ENCODE measurements around the gene IQSEC1. TPM values are rescaled to one million over a fixed set of nuclear protein-coding genes. Genes with fewer than 3 reads are reported as not detected.

IQSEC1 gene
- total and polyA plus RNA-seq, 10 of the 15 experiments (the other 5 are each of a cell fraction or from before 2014, with no cell fraction given), result 0.92 to 55.2 (median 8.5) TPM

DNA sequence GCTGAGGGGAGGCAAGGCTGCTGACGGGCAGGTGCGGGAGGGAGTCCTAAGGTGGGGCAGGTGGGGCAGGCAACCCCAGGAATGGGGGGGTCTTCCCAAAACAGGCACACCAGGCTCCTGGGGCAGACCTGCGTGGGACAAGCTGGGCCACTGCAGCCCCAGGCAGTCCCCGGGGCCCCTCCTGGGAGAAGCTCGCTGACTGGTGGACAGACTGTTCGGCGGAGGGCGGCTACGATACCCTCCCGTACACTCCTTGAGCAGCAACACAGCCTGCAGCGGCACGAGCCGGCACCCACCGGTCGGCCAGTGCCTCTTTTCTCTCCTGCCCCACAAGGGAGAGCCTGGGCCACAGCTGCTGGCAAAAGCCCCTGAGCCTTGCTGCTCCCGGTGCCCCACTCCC is 165.9 kb downstream of the IQSEC1 start:
- Histone ChIP-seq H3K27me3 (replicated peaks in 1 of 2; ENCODE audit: control insufficient read depth in 2 of 2, insufficient read depth in 2 of 2, low read length in 1 of 2) (no peaks in the 10 kb centered on the region), H3K9ac (ENCODE audit: control insufficient read depth, insufficient read depth, low read length) (no peak overlapping the region), H4K20me1 (ENCODE audit: control insufficient read depth, insufficient read depth) (no peaks in the 10 kb centered on the region), H3K9me3 (replicated peaks; ENCODE audit: control insufficient read depth, insufficient read depth, low read length) (no peaks in the 10 kb centered on the region), H3K4me1 (ENCODE audit: control insufficient read depth, insufficient read depth, low read length) (no peaks in the 10 kb centered on the region), H2AFZ (ENCODE audit: control insufficient read depth, low read depth, low read length) (no peak overlapping the region), H3K36me3 (ENCODE audit: control insufficient read depth in 2 of 2, insufficient read depth in 2 of 2, low read length in 1 of 2) (peaks cover 16 to 46% of the 10 kb centered on the region in 2 experiments; a peak in 3 of 4 replicates), H3K79me2 (ENCODE audit: control insufficient read depth, insufficient read depth, low read length) (no peaks in the 10 kb centered on the region), H3K27ac (ENCODE audit: control insufficient read depth, insufficient read depth) (no peak overlapping the region), H3K4me2 (ENCODE audit: control insufficient read depth, insufficient read depth) (no peak overlapping the region), H3K4me3 (no peak overlapping the region)
- BruUV-seq (replicated peaks), result no TSS peak
- POLR2A ChIA-PET, result no interaction called here
- in situ Hi-C loops (cut with MboI) (no loop called here), intact Hi-C loops (cut with micrococcal nuclease; ENCODE audit: unreplicated experiment) (no loop called here)
- 85% methylated on average over 16 of the region's 16 CpGs for WGBS (ENCODE audit: insufficient coverage, insufficient replicate concordance, low lambda C conversion rate, missing lambda C conversion rate)
- DNase-seq (ENCODE audit: low read depth, low spot score) (no peak), ATAC-seq (no peak), FAIRE-seq (no peak)
- CTCF ChIA-PET, result interaction anchor here (0.5 to 1.0 kb wide), 2 partner anchors 15 to 506 kb away, joined by 3 read pairs; no protein-coding TSS in a partner anchor
- RAD21 ChIA-PET (ENCODE audit: unreplicated experiment), result no interaction called here
- SMC1A ChIA-PET (ENCODE audit: uncharacterized antibody, unreplicated experiment), result no interaction called here
- TF ChIP-seq CHD1 (IDR thresholded peaks at IDR 0.05; ENCODE audit: low read depth, low read length), result no peak
- no peak for TF ChIP-seq TCF12 (IDR thresholded peaks at IDR 0.05; ENCODE audit: low read depth, low read length)
- TF ChIP-seq SREBF2 (IDR thresholded peaks at IDR 0.05; ENCODE audit: low read length), result no peak
- TF ChIP-seq HDAC2 (IDR thresholded peaks at IDR 0.05), result no peak
- TF ChIP-seq MYB (IDR thresholded peaks at IDR 0.05; ENCODE audit: borderline replicate concordance, low read depth, low read length), result no peak
- no peak for TF ChIP-seq DPF2 (IDR thresholded peaks at IDR 0.05)
- TF ChIP-seq RBBP5 (conservative IDR thresholded peaks at IDR 0.05), result no peak
- TF ChIP-seq, protein P1, sequence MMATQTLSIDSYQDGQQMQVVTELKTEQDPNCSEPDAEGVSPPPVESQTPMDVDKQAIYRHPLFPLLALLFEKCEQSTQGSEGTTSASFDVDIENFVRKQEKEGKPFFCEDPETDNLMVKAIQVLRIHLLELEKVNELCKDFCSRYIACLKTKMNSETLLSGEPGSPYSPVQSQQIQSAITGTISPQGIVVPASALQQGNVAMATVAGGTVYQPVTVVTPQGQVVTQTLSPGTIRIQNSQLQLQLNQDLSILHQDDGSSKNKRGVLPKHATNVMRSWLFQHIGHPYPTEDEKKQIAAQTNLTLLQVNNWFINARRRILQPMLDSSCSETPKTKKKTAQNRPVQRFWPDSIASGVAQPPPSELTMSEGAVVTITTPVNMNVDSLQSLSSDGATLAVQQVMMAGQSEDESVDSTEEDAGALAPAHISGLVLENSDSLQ (IDR thresholded peaks at IDR 0.05), result no peak
- no peak for TF ChIP-seq SMC3 (IDR thresholded peaks at IDR 0.05; ENCODE audit: borderline replicate concordance, low read length)
- TF ChIP-seq, protein P2, sequence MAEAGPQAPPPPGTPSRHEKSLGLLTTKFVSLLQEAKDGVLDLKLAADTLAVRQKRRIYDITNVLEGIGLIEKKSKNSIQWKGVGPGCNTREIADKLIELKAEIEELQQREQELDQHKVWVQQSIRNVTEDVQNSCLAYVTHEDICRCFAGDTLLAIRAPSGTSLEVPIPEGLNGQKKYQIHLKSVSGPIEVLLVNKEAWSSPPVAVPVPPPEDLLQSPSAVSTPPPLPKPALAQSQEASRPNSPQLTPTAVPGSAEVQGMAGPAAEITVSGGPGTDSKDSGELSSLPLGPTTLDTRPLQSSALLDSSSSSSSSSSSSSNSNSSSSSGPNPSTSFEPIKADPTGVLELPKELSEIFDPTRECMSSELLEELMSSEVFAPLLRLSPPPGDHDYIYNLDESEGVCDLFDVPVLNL (IDR thresholded peaks at IDR 0.05; ENCODE audit: low read depth, low read length), result no peak
- no peak for TF ChIP-seq SUZ12 (IDR thresholded peaks at IDR 0.05; ENCODE audit: unreplicated experiment)
- TF ChIP-seq SRF (IDR thresholded peaks at IDR 0.05; ENCODE audit: low read depth in 2 of 2, low read length in 2 of 2), result no peak
- TF ChIP-seq CEBPB (IDR thresholded peaks at IDR 0.05; ENCODE audit: borderline replicate concordance in 1 of 2, low read depth in 2 of 2, low read length in 2 of 2), result no peak
- no peak for TF ChIP-seq CREB1 (IDR thresholded peaks at IDR 0.05; ENCODE audit: low read depth)
- TF ChIP-seq NFYB (IDR thresholded peaks at IDR 0.05; ENCODE audit: insufficient read depth, low read depth, low read length), result no peak
- TF ChIP-seq ZNF384 (IDR thresholded peaks at IDR 0.05; ENCODE audit: borderline replicate concordance, low read depth, low read length), result no peak
- TF ChIP-seq LARP7 (IDR thresholded peaks at IDR 0.05), result no peak
- no peak for TF ChIP-seq EP300 (IDR thresholded peaks at IDR 0.05; ENCODE audit: borderline replicate concordance in 1 of 2, control insufficient read depth in 1 of 2, low read depth in 2 of 2, low read length in 2 of 2)

Measured in GM12878 (cell line).